Measurements from ENCODE around the gene PAX7. TPM values are rescaled to one million over a fixed set of nuclear protein-coding genes. Genes with fewer than 3 reads are reported as not detected.

Gene PAX7
- polyA plus RNA-seq, 2 of the 4 experiments (the other 2 are of a cell fraction) = 0.23 to 0.48 TPM

DNA sequence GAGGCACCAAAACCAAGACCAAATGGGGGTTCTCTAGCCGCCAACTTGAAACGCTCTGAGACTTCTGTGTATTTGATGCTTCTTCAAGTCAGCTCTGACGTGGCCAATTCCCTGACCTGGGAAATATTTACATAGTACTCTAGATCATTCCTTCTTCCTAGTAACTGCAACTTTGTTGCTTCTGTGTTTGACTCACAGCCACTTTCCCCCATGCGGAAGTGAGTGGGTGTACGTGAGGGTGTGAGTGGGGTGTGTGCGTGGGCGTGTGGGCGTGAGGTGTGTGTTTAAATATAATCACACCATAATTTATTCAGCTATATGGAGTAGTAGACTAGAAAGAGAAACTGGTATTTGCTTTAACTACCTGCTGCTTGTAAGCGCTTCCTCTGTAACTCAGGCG, 117.8 kb downstream of the PAX7 start:
- ATAC-seq (no peak), DNase-seq (ENCODE audit: low read depth in 1 of 2, low spot score in 1 of 2) (no peak), FAIRE-seq (no peak)
- TF ChIP-seq HEYL (CRISPR knock-in tag; IDR thresholded peaks at IDR 0.05) (no peak), ZSCAN20 (CRISPR knock-in tag; IDR thresholded peaks at IDR 0.05) (no peak), EHF (CRISPR knock-in tag; IDR thresholded peaks at IDR 0.05) (no peak), SMC3 (IDR thresholded peaks at IDR 0.05) (no peak)
- TF ChIP-seq, protein P1, sequence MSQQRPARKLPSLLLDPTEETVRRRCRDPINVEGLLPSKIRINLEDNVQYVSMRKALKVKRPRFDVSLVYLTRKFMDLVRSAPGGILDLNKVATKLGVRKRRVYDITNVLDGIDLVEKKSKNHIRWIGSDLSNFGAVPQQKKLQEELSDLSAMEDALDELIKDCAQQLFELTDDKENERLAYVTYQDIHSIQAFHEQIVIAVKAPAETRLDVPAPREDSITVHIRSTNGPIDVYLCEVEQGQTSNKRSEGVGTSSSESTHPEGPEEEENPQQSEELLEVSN (IDR thresholded peaks at IDR 0.05; ENCODE audit: borderline replicate concordance, low read depth) = no peak
- TF ChIP-seq, protein P2, sequence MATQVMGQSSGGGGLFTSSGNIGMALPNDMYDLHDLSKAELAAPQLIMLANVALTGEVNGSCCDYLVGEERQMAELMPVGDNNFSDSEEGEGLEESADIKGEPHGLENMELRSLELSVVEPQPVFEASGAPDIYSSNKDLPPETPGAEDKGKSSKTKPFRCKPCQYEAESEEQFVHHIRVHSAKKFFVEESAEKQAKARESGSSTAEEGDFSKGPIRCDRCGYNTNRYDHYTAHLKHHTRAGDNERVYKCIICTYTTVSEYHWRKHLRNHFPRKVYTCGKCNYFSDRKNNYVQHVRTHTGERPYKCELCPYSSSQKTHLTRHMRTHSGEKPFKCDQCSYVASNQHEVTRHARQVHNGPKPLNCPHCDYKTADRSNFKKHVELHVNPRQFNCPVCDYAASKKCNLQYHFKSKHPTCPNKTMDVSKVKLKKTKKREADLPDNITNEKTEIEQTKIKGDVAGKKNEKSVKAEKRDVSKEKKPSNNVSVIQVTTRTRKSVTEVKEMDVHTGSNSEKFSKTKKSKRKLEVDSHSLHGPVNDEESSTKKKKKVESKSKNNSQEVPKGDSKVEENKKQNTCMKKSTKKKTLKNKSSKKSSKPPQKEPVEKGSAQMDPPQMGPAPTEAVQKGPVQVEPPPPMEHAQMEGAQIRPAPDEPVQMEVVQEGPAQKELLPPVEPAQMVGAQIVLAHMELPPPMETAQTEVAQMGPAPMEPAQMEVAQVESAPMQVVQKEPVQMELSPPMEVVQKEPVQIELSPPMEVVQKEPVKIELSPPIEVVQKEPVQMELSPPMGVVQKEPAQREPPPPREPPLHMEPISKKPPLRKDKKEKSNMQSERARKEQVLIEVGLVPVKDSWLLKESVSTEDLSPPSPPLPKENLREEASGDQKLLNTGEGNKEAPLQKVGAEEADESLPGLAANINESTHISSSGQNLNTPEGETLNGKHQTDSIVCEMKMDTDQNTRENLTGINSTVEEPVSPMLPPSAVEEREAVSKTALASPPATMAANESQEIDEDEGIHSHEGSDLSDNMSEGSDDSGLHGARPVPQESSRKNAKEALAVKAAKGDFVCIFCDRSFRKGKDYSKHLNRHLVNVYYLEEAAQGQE (IDR thresholded peaks at IDR 0.05) = no peak
- POLR2A ChIA-PET = no interaction called here
- Histone ChIP-seq H3K4me3 (no peak overlapping the region), H3K27ac (no peak overlapping the region), H3K4me1 (no peaks in the 10 kb centered on the region), H3K4me2 (no peak overlapping the region), H3K9me3 (peaks cover 7% of the 10 kb centered on the region; the same call in 2 of the 3 replicates)
- CTCF ChIA-PET = interaction anchor here (1.0 to 2.0 kb wide), 2 partner anchors 24 to 151 kb away, joined by 3 to 6 read pairs; no protein-coding TSS in a partner anchor
- 37% methylated on average over 10 of the region's 10 CpGs for WGBS (ENCODE audit: missing lambda C conversion rate)

DNA sequence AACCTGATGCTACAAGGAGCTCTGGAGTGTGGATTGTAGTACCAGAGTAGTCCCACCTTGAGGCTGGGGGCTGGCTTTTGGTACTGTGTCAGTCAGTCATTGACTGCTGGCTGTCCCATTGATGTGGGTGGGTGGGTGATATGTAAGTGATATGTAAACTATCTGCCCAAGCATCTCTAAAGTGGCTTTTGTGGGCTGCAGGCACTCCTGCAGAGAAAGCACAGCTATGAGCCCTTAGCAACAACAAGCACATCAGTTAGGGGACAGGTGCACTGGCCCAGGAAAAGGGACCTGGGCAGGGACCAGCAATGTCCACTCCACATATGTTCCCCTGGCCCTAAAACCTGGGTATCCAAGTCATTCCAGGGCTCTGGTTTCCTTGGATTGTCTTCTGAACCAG, 118.9 kb downstream of the PAX7 start:
- ChIA-PET CTCF (interaction anchor here (1.0 to 2.0 kb wide), 2 partner anchors 25 to 152 kb away, joined by 3 to 6 read pairs; no protein-coding TSS in a partner anchor), POLR2A (no interaction called here)
- Histone ChIP-seq H3K4me2 (no peak overlapping the region), H3K27ac (no peak overlapping the region), H3K9me3 (peaks cover 7% of the 10 kb centered on the region; the same call in 2 of the 3 replicates), H3K4me3 (no peak overlapping the region), H3K4me1 (no peaks in the 10 kb centered on the region)
- no peak for DNase-seq (ENCODE audit: low read depth in 1 of 2, low spot score in 1 of 2)
- TF ChIP-seq, protein P3, sequence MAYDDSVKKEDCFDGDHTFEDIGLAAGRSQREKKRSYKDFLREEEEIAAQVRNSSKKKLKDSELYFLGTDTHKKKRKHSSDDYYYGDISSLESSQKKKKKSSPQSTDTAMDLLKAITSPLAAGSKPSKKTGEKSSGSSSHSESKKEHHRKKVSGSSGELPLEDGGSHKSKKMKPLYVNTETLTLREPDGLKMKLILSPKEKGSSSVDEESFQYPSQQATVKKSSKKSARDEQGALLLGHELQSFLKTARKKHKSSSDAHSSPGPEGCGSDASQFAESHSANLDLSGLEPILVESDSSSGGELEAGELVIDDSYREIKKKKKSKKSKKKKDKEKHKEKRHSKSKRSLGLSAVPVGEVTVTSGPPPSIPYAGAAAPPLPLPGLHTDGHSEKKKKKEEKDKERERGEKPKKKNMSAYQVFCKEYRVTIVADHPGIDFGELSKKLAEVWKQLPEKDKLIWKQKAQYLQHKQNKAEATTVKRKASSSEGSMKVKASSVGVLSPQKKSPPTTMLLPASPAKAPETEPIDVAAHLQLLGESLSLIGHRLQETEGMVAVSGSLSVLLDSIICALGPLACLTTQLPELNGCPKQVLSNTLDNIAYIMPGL (CRISPR knock-in tag; IDR thresholded peaks at IDR 0.05; ENCODE audit: borderline replicate concordance) = no peak
- TF ChIP-seq, protein P4, sequence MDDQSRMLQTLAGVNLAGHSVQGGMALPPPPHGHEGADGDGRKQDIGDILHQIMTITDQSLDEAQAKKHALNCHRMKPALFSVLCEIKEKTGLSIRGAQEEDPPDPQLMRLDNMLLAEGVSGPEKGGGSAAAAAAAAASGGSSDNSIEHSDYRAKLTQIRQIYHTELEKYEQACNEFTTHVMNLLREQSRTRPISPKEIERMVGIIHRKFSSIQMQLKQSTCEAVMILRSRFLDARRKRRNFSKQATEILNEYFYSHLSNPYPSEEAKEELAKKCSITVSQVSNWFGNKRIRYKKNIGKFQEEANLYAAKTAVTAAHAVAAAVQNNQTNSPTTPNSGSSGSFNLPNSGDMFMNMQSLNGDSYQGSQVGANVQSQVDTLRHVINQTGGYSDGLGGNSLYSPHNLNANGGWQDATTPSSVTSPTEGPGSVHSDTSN (IDR thresholded peaks at IDR 0.05) = no peak
- TF ChIP-seq TP53 (CRISPR knock-in tag; IDR thresholded peaks at IDR 0.05) (no peak), PHF8 (IDR thresholded peaks at IDR 0.05; ENCODE audit: borderline replicate concordance, low read depth) (no peak), CHD4 (IDR thresholded peaks at IDR 0.05; ENCODE audit: borderline replicate concordance) (no peak), ZC3H11A (IDR thresholded peaks at IDR 0.05) (no peak), JUNB (IDR thresholded peaks at IDR 0.05) (no peak), RNF2 (IDR thresholded peaks at IDR 0.05; ENCODE audit: borderline replicate concordance, low read depth) (no peak), BHLHE40 (IDR thresholded peaks at IDR 0.05; ENCODE audit: low read depth, low read length) (no peak), NPAS2 (CRISPR knock-in tag; IDR thresholded peaks at IDR 0.05; ENCODE audit: borderline replicate concordance) (no peak), SMC3 (IDR thresholded peaks at IDR 0.05) (no peak), POLR2A (IDR thresholded peaks at IDR 0.05; ENCODE audit: low read length) (no peak)
- TF ChIP-seq, protein P5, sequence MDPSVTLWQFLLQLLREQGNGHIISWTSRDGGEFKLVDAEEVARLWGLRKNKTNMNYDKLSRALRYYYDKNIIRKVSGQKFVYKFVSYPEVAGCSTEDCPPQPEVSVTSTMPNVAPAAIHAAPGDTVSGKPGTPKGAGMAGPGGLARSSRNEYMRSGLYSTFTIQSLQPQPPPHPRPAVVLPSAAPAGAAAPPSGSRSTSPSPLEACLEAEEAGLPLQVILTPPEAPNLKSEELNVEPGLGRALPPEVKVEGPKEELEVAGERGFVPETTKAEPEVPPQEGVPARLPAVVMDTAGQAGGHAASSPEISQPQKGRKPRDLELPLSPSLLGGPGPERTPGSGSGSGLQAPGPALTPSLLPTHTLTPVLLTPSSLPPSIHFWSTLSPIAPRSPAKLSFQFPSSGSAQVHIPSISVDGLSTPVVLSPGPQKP (IDR thresholded peaks at IDR 0.05; ENCODE audit: low read depth, low read length) = no peak
- TF ChIP-seq, protein P6, sequence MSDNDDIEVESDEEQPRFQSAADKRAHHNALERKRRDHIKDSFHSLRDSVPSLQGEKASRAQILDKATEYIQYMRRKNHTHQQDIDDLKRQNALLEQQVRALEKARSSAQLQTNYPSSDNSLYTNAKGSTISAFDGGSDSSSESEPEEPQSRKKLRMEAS (IDR thresholded peaks at IDR 0.05) = no peak
- TF ChIP-seq, protein P7, sequence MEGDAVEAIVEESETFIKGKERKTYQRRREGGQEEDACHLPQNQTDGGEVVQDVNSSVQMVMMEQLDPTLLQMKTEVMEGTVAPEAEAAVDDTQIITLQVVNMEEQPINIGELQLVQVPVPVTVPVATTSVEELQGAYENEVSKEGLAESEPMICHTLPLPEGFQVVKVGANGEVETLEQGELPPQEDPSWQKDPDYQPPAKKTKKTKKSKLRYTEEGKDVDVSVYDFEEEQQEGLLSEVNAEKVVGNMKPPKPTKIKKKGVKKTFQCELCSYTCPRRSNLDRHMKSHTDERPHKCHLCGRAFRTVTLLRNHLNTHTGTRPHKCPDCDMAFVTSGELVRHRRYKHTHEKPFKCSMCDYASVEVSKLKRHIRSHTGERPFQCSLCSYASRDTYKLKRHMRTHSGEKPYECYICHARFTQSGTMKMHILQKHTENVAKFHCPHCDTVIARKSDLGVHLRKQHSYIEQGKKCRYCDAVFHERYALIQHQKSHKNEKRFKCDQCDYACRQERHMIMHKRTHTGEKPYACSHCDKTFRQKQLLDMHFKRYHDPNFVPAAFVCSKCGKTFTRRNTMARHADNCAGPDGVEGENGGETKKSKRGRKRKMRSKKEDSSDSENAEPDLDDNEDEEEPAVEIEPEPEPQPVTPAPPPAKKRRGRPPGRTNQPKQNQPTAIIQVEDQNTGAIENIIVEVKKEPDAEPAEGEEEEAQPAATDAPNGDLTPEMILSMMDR (IDR thresholded peaks at IDR 0.05) = no peak
- TF ChIP-seq, protein P8, sequence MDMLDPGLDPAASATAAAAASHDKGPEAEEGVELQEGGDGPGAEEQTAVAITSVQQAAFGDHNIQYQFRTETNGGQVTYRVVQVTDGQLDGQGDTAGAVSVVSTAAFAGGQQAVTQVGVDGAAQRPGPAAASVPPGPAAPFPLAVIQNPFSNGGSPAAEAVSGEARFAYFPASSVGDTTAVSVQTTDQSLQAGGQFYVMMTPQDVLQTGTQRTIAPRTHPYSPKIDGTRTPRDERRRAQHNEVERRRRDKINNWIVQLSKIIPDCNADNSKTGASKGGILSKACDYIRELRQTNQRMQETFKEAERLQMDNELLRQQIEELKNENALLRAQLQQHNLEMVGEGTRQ (IDR thresholded peaks at IDR 0.05) = no peak
- no peak for ATAC-seq
- FAIRE-seq = no peak
